ENCODE results near the gene KRTAP21-3.

DNA sequence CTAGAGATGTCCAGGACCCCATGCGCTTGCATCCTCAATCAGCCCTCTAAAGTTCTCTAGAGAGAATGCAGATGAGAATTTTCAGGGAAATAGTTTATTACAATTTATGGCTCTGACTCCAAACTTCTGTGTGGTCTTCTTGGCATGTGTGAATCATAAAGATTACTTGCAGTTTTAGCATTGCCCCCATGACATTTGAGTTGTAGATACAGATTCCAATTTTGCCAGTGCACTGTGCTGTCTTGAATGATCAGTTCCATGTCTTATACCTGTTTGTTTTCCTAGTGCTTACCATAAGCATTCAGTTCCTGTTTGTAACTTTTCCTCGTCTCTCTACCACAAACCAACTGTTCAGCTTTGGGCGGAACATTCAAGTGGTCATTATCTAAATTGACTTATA, 4.8 kb downstream of the KRTAP21-3 start:
- TF ChIP-seq POLR2A (IDR thresholded peaks at IDR 0.05) = no peak
- TF ChIP-seq, protein P1, sequence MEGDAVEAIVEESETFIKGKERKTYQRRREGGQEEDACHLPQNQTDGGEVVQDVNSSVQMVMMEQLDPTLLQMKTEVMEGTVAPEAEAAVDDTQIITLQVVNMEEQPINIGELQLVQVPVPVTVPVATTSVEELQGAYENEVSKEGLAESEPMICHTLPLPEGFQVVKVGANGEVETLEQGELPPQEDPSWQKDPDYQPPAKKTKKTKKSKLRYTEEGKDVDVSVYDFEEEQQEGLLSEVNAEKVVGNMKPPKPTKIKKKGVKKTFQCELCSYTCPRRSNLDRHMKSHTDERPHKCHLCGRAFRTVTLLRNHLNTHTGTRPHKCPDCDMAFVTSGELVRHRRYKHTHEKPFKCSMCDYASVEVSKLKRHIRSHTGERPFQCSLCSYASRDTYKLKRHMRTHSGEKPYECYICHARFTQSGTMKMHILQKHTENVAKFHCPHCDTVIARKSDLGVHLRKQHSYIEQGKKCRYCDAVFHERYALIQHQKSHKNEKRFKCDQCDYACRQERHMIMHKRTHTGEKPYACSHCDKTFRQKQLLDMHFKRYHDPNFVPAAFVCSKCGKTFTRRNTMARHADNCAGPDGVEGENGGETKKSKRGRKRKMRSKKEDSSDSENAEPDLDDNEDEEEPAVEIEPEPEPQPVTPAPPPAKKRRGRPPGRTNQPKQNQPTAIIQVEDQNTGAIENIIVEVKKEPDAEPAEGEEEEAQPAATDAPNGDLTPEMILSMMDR (IDR thresholded peaks at IDR 0.05) = no peak
